T-helper 2 cell (primary cell): ENCODE measurements around the gene IP6K2.
A peak's percentile ranks its signal among the peaks of the same experiment; 100 is the strongest.
"Not testable (repeated sequence)": the region's sequence is repeated elsewhere in the genome, so short reads cannot be mapped to it uniquely, and the experiment has no call there.

ENCODE experiments used
- DNase-seq, 5 experiments: peaks; one replicate each; pipeline versions ENCODE4 v3.0.0 to v3.0.0-alpha.2; 2012 to 2022

The IP6K2 gene

DNA sequence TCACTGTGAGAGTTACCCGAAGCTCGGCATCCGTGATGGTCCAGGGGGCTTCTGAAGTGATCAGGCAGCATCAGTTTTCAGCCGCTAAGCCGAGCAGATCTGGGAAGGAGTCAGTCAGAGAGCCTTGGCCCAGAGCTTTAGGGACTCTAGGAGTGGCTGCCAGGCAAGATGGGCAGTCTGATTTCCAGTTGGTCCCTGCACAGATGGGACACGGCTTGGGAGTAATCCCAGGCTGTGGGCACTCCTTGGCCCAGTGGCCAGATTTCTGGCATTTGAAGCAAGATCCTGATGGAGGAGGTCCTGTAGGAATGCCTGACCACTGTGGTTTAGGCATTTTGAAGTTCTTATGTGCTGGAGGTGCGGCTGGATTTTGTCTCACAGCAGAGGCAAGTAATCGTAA is 10.5 kb upstream of the IP6K2 start:
- DNase-seq: no peak

DNA sequence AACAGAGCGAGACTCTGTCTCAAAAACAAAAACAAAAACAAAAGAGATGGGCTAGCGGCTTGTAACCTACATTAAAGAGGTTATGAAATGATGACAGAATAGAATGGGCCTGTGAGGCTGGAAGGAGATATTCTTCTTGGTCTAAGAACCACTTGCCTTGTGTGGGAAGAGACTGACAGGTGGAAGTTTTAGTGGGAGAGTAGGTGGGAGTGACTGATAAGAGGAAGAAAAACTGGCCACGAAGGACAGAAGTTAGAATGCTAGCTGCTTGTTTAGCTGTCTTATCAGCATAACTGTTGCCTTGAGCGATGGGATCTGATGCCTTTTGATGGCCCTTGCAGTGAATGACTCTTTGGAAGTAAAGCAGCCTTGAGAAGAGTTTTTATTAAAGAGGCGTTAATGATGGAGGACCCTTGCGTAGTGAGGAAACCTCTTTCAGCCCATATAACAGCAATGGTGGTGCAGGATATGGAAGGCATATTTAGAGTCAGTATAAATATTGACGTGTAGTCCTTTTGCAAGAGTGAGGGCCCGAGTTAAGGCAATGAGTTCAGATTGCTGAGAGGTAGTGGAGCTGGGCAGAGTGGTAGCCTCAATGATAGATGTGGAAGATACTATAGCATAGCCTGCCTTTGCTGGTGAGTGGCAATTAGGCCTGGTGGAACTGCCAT is 8.3 kb upstream of the IP6K2 start:
- DNase-seq: not testable (repeated sequence)

DNA sequence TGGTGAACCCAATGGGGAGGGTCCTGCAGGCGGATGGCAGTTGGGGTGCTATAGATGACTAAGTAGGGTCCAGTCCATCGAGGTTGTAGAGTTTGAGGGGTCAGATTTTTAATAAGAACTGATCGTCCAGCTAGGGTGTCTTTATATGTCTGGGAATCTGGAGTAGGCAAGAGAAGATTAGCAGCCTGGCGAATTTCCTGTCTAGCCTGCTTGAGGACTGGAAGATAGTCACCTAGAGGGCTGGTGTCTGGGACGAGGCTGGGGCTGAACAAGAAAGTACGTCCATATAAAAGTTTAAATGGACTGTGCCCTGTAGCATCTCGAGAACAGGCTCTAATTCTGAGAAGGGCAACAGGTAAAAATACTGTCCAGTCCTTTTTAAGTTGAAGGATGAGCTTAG is 6.7 kb upstream of the IP6K2 start:
- no peak for DNase-seq

DNA sequence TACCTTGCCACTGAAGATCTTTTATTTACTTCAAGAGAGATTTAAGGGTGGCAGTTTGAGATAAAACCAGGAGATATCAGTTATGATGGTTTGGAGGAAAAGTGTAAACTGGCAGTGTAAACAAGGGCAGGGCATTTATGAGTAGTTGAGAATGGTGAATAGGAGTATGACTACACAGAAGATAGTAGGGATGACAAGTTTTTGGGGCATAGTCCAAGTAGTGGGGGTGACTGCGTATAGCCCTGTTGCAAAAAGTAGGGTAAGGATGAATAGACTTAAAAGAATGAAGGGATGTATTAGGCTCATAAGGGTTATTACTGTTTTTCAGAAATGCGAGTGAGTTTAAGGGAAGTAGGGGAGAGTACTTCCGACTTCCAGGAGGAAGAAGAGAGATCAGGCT is 6.3 kb upstream of the IP6K2 start:
- DNase-seq: not testable (repeated sequence)

DNA sequence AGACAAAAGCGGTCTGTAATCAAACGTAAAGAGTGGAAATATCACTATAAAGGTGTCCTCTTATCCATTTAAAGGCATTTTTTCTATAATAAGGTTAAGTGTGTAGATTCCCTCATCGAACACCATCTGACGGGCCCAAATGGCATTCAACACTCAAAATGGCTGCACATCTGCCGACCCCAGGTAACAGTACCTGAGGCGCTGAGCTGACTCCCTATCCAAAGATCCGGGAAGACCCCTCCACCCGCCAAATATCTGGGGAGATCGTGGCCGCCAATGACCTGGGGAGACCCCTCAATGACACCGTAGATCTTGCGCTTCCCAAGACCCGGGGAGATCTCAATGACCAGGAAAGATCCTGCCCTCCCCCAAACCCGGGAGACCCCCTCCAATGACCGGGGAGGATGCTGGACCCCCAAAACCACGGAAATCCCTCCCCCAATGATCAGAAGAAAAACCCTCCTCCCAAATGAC is 476 bp downstream of the IP6K2 start:
- DNase-seq: peak in 4 of 5 experiments; percentile 2 to 64 (median 9)

DNA sequence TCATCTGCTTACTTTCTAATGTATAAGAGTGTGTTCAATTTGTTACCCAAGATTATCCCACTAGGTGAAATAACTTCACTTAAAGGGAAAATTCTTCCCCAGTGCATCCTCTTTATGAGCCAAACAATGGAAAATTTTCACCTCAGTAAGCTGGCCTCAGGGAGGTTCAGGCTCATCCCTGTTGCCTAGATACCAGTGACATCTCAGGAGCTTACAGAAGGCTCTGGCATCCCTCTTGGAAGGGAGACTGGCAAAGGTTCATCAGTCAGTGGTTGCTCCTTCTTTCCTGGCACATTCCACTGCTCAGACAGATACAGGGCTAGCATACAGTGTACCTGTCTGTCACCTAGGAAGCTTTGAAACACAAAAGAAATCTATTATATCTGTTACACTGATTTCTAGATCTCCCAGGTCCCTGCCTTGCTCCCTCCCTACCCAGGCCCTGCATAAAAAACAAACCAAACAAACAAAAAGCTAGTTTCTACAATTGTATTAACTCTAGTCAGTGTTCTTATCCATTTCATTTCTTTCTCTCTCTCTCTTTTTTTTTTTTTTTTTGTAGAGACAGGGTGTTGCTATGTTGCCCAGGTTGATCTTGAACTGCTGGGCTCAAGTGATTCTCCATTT is 1.7 kb downstream of the IP6K2 start:
- no peak for DNase-seq

DNA sequence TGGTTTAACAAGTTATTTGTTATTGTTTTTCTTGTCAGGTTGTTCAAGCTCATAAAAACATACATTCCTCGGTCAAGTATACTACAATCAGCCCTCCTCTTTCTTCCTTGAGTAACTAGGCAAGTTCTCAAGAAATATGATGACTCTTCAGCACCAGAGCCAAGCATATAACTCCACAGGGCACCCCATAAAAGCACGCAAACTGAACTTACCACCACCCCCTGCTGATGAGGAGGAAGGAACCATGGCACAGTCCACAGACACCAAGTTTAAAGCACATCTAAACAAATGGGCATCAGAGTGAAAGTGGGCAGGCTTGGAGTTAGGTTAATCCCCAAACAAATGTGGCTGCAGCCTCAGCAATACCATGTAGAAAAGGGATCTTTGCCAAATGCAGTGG is 5.3 kb downstream of the IP6K2 start:
- no peak for DNase-seq

DNA sequence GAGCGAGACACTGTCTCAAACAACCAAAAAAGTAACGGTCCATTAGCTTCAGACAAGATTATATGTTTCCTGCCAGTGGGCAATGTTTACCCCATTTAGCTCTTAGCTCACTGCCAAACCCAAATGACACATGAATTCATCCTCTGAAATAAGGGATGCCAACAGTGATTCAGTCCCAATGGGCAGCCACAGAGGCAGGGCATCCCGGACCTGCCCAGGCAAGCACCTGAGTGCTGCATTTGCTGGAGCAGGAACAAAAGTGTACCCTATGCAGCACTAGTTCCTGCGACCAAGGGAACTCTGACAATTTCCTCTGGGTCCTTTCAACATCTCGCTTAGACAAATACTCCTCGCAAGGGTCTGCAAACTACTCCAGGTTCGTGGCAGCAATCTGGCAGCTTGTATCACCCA is 8.0 kb downstream of the IP6K2 start:
- no peak for DNase-seq

DNA sequence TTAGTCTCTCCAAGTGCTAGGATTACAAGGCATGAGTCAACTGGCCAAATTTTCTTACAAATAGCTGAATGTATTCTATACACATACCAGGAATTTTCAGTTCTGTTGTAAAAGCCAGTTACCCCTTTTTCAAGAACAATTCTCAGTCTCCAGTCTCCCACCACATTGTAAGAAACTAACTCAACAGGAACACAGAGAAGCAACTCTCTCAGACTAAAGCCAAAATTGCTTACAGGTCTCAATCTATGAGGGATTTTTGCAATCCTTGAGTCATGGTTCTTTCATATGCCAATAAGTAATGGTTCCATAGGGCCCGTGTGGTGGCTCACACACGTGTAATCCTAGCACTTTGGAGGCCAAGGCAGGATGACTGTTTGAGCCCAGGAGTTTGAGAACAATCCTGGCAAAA is 8.5 kb downstream of the IP6K2 start:
- DNase-seq: no peak

DNA sequence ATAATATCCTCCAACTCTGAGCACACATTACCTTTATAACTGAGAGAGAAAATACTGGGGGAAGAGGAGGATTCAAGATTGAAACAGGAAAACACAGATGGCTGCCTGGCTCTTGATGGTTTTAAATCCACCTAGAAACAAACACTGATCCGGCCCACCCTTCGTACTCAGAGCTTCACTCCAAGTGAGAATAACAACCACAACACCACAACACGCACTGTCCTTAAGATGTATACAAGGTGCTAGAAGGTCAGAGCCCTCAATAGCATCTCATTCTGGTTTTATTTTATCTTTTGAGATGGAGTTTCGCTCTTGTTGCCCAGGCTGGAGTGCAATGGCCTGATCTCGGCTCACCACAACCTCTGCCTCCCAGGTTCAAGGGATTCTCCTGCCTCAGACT is 9.9 kb downstream of the IP6K2 start:
- no peak for DNase-seq

DNA sequence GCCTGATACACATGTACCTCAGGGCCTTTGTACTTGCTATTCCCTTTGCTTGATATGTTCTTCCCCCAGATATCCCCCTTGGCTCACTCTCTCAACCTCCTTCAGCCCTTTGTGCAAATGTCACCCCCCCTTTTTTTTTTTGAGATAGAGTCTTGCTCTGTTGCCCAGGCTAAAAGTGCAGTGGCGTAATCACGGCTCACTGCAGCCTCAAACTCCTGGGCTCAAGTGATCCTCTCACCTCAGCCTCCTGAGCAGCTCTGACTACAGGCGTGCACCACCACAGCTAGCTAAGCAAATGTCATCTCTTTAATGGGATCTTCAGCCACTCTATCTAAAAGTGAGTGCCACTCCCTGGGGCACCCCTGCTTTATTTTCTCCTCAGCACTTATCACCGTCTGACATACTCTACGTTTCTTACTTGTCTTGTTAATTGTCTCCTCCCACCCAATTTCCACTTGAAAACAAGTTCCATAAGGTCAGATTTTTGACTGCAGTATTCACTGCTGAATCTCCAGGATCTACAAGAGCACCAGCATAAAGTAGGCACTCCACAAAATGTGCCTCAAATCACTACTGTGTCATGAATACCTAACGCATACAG is 14.6 kb downstream of the IP6K2 start:
- no peak for DNase-seq

DNA sequence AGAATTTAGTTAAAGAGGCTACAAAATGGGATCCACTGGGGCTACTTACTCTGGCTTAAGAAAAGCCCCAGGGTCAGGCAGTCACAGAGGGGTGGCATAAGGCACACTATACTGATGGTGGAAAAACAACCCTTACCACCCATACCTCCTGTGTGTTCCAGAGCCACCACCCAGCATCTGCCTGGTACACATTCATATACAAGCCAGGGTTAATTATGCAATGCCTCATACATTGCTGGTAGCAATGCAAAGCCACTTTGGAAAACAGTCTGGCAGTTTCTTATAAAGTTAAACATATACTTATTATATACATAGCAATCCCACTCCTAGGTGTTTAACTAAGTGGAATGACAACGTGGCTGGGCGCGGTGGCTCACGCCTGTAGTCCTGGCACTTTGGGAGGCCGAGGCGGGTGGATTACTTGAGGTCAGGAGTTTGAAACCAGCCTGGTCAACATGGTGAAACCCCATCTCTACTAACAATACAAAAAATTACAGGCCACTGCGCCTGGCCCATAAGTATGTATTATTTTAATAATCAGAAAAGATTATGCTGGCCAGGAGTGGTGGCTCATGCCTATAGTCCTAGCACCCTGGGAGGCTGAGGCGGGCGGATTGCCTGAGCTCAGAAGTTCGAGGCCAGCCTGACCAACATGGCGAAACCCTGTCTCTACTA is 16.2 kb downstream of the IP6K2 start:
- DNase-seq: no peak

DNA sequence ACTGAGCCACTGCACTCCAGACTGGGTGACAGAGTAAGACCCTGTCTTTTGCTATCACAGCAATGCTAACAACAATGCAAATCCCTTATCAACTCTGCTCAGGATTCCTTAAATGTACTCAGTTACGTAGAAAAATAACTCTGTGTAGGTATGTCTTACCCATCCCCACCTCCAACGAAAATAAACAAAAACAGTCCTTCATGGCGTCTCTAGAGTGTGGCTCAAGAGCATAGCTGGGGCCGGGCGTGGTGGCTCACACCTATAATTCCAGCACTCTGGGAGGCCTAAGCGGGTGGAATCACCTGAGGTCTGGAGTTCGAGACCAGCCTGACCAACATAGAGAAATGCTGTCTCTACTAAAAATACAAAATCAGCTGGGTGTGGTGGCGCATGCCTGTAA is 18.1 kb downstream of the IP6K2 start:
- no peak for DNase-seq

DNA sequence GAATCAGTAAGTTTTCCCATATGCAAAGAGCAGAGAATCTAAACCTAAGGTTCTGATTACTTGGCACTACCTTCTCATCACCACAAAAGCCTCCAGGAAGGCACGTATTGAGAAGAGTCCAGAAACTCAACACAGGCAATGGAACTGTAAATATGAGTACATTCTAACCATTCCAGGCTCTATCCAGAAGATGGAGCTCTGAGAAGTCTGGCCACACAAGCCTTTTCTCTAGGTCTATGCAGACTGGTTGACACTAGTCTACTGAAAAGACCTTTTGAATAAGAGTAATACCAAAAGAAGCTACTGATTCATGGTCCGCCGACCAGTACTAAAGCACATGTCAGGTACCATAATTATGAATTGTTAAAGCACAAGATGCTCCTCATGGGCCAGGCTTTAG is 19.1 kb downstream of the IP6K2 start:
- DNase-seq: no peak

DNA sequence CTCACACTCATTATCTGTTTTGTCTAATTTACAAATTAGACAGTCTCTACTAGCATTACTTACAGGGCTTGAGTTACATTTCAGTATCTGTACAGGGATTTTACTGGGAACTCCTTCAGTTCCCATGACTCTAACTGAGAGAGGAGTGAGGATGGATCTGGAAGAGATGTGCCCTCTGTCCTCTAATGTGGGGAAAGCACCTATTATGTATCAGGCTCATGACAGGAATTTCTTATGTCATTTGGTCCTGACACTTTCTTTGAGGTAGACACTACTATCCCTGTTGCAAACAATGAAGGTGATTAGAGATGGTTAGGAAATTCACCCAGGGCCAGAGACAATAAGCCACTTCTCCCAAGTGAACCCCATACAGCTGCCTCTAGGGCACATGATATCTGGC is 20.4 kb downstream of the IP6K2 start:
- no peak for DNase-seq

DNA sequence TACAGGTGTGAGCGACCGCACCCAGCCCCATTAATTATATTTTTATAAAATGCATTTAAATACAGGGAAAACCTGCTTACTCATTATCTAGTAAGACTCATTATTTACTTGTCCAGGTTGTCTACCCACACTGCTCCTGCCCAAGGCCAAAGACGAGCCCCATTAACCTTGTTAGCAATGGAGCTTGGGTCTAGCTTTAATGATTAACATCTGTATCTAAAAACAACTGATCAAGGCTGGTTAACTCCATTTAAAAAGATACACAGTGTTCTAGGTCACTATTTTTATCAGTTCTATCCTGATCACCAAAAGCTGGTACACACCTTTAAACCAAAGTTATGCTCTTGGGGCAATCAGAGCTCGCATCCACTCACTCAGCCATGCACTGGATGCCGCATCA is 20.9 kb downstream of the IP6K2 start:
- no peak for DNase-seq

DNA sequence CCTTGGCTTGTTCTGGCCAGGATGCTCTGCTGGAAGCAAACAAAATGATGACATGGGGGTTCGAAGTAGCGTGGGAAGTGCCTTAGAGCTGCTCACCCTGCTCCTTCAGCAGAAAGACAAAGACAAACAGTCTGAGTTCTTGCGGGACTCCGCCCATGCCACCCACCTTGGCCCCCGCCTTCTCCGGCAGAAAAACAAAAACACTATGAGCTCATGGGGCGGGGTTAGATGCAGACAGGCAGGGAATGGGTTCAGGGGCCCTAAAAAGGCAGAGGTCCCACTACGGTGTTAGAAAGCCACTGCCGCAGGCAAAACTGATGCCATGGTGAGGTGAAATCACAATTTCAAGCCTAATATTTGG is 21.6 kb downstream of the IP6K2 start:
- DNase-seq: no peak

DNA sequence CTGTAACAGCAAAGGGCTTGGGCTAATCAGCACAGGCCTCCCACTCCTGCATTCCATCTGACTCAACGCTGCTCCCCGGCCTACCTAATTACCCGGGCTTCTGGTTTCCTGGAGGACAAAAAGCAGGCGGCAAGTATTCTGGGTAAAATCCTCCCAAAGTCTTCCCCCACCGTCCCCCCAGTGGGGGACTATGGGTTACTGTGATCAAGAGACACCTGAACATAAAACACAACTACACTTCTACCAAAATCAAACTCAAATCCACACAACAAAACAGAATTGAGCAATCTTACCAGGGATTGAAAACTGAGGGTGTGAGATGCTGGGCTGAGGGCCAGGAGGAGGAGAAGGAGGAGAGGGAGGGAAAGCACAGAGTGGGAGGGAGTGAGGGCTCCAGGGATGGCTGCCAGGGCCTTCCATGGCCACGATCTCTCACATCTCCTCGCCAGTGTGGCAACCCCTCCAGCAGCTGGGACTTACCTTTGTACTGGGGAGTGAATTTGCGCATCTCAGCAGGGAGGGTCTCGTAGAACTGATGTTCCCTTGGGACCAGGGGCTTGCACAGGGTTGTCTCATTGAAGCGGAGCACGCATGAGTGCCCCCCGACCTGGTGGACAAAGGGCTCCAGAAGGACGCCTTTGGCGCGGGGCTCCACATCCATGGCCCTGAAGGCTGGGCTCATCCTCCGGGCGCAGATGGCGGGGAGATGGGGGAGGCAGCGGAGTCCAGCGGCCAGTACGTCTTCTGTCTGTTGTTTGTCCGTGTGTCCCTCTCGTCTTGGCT is 22.2 kb downstream of the IP6K2 start:
- no peak for DNase-seq

DNA sequence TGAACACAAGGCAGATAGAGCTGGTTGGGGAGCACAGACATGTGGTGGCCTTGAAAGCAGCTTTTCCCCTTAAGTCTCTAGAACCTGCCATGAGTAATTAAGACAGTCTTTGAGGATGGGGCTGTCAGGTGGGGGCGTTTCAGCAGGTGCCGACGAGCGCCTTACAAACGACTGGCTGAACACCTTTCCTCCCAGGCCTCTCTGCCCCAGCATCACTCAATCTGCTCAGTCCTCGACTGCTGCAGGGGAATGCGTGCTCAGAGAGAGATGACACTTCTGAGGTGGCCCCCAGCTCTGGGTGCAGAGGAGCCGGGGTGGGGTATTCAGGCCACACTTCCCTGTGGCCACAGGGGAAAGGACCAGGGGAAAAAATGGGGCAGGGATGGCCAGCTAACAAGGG is 23.2 kb downstream of the IP6K2 start:
- DNase-seq: no peak

DNA sequence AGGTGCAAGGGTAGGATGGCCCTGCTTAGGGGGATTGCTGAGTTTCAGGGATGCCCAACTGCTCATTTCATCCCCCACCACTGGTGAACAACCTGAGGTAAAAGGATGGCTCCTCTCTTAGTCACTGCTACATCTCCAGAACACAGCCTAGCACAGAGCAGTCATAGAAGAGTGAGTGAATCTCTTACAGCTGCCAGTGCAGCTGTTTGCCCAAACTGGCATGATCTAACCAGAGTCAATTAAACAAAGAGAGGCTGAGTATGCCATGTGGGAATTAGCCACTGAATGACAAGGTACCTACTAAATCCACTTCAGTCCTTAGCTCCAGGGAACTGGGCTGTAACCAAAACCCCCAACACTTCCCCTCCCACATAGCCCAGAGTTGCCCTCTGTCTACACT is 24.5 kb downstream of the IP6K2 start:
- no peak for DNase-seq

DNA sequence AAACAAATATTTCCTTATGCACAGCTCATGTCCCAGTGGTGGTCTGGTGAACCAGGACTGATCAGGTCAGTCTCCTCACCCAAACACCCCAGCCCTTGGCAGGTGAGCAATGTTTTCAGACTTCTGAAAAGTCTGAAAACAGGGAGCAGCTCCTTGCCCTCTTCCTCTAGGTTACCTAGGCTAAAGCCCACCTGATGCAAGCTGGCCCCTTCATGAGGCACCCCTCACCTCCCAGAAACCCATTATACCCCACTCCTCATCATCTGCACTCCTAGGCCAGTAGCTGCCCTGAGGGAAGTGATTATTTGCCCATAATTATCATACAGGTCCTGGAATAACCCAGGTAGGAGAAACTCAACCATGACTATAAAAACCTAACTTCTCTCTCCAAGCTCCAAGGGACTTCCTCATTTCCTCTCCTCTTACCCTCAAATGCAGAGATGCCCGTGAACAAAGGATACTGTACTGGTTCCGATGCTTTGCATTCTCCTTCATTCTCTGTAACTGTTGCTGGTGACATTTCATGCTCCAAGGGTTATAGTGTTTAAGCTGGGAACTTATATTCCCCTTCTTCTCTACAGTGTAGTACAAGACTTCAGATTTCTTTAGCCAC is 26.1 kb downstream of the IP6K2 start:
- DNase-seq: no peak

DNA sequence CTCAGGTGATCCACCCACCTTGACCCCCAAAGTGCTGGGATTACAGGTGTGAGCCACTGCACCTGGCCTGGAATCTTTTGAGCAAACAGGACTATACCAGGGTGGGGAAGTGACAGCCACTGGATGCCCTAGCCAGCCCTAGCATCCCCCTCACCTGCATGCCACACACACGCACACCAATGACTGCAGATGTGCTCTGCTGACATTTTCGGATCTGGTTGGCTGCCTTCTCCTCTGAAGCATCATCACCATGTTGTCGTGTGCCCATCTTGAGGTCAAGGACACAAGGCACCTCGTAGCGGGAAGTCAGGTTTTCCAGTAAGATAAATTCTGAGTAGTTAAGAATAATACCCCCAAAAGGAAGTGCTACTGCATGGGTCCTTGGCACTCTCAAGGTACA is 27.6 kb downstream of the IP6K2 start:
- no peak for DNase-seq

DNA sequence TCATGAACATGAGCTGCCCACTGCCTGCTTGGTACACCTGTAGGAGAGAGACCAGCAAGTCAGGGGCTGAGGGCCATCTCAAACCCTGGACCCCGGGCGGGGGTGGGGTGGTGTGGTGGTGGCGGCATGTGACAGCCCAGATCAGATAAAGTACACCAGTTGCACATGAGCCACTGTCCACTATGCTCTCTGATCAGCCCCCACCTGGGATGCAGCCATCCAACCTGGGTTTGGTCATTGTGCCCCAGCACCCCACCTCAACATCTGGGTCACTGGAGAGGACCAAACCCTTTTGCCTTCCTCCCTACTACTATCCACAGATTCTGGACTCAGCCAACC is 28.3 kb downstream of the IP6K2 start:
- no peak for DNase-seq
